ENCODE results near the gene PLEKHG7.

- TF ChIP-seq EZH2 (IDR thresholded peaks at IDR 0.05; ENCODE audit: insufficient read depth, poor library complexity, severe bottlenecking) (no peak), EZH2phosphoT487 (IDR thresholded peaks at IDR 0.05; ENCODE audit: insufficient read depth, low read depth) (no peak)
Observed at GRCh38 chr12:92718483-92718990, 15.7 kb downstream of the PLEKHG7 start.

Measured in GM23248 (cell line).